Measurements from ENCODE around the gene HOXA6. TPM values are rescaled to one million over a fixed set of nuclear protein-coding genes. Genes with fewer than 3 reads are reported as not detected.

The HOXA6 gene
- total RNA-seq, 4 donors from 2014 or later = 5.7 to 15.4 (median 12.4) TPM

DNA sequence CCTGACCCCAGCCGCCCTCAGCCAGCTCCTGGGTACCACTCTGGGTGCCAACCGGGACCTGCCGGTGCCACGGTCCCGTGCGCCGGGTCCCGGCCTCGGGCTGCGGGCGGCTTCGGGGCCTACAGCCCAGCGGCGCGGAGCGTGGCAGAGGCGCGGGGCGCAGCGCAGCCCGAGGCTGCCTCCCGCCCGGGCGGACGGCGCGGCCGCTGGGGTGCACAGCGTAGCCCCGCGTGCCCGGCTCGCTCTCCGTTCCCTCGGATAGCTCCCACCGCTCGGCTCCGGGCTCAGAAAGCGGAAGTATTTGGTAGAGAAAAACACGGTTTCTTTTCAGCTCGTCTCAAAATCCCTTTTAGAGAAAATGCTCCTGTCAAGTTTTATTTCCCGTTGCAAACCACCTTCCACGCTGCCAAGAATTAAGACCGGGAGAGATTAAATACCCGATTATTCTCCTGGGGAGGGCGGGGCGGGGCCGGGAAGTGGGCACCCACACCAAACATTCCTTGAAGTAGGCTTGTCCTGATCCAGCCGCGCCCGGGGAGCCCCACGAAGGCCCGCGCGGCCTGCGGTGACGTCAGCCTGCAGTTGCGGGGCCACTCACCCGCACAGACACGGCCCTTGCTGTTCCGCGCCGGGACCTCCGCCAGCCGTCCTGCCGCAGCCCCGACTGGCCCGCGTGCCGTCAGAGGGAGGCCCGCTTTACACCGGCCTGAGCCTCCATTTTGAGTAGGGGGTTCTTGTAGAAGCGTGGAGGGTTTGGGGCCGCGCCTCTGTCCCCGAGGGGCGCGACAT, 45.2 kb upstream of the HOXA6 start:
- TF ChIP-seq POLR2A (IDR thresholded peaks at IDR 0.05) (no peak), CTCF (IDR thresholded peaks at IDR 0.05) (no peak)
- intact Hi-C loops (cut with DNase I; ENCODE audit: low total_unique reads) = loop anchor here (10.0 kb wide), 1 partner anchor 832 kb away; no protein-coding TSS in a partner anchor
- WGBS, 2 donors = 9 to 12% methylated on average over 44 to 63 of the region's 78 CpGs
- peak in 1 of 2 donors; percentile 83 for DNase-seq (ENCODE audit: low spot score in 2 of 2)
- H3K4me3 ChIP-seq (ENCODE audit: low read depth, poor library complexity, severe bottlenecking) = no peak overlapping the region

DNA sequence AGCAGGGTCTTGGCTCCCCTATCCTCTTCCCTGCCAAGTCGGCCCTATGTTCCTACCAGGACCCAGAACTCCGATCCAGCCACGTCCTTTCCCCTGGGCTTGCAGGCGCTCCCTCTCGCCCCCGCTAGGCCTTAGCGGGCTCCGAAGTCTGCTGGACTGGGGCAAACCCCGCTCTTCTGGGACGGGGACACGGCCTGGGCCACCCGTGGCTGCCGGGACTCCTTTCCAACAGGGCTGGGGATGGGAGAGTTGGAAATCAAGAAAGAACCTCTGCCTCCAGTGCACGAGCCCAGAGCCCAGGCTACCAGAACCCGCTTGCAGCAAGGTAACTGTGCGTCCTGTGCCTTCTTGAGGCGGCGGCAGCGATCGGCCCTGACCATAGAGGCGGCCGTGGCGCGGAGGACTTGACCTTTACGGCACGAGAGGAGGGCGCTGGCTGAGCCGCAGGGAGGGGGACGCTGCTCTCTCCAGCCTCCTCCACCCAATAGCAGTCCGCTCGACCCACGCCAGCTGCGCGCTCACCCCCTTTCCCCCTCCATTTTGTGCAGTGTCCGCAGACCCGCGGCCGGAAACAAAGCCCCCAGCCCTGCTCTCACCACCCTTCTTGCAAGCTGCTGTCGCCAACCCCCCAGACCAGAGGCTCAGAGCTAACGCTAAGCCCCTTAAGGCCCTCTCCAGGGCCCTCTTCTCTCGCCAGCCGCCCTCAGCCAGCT, 44.4 kb upstream of the HOXA6 start:
- TF ChIP-seq POLR2A (IDR thresholded peaks at IDR 0.05) (no peak), CTCF (IDR thresholded peaks at IDR 0.05) (no peak)
- no peak overlapping the region for H3K4me3 ChIP-seq (ENCODE audit: low read depth, poor library complexity, severe bottlenecking)
- intact Hi-C loops (cut with DNase I; ENCODE audit: low total_unique reads) = loop anchor here (10.0 kb wide), 1 partner anchor 833 kb away; no protein-coding TSS in a partner anchor
- DNase-seq (ENCODE audit: low spot score in 2 of 2) = peak in 1 of 2 donors; percentile 84
- WGBS, 2 donors = 52 to 53% methylated on average over 40 to 42 of the region's 42 CpGs

DNA sequence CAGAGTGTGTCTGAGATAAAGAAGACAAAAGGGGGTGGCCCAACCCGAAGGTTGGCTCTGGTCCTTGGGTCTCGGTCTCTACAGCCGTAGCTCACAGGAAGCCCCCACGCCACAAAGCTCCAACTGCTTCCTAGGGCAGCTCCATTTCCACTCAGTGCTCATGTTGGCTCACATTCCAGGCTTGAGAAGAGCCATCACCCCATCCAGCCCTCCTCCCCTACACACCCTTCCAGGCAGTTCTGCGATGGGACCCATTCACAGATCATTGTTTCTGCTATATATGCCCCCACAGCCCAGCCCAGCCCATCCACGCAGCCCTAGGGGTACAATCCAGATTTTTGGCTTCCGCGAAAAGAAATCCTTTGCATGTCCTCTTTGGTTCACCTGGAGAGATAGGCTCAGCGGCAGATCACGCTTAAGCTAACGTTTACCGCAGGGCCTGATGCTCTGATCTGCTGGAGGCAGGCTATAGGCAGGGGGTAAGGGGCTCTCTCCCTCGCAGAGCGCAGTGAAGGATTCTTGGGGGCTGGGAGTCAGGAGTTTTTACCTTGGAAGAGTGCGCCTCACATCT, 43.7 kb upstream of the HOXA6 start:
- TF ChIP-seq POLR2A (IDR thresholded peaks at IDR 0.05) (no peak), CTCF (IDR thresholded peaks at IDR 0.05) (no peak)
- DNase-seq (ENCODE audit: low spot score in 2 of 2) = peak in 1 of 2 donors; percentile 77
- no peak overlapping the region for H3K4me3 ChIP-seq (ENCODE audit: low read depth, poor library complexity, severe bottlenecking)
- intact Hi-C loops (cut with DNase I; ENCODE audit: low total_unique reads) = loop anchor here (10.0 kb wide), 1 partner anchor 834 kb away; no protein-coding TSS in a partner anchor
- WGBS, 2 donors = 82 to 85% methylated on average over 15 of the region's 15 CpGs

DNA sequence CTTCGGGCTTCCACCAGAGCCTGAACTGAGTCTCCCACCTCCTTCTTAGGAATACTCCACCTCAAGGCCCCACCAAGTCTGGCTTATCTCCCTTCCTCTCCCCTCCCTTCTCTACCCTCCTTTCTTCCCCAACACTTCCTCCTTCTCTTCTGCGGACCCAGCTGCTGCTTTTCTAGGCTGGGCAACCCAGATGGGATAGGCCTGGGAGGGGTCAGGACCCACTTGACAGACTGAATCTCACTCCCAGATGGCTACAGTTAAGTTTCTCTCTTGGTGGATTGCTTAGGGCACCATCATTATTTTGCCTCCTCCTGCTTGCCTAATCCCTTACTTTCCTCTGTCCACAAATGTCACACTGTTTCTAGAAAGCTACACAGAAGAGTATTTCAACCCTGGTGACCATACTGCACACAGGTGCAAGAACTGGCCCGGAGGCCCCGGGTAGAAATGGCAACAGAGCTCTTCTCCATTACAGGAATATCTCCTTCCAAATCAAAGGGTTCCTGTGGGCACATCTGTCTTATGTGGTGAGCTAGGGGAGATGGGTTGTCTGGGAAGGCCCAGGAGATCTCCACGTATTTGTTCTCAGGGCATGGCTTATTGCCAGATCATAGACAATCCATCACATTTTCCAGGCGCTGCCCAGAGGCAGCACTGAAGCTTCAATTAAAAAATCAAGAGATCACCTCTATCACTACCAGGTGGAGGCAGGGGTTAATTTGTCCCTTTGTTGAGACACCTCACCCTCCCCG, 42.6 kb upstream of the HOXA6 start:
- 70 to 71% methylated on average over 7 of the region's 7 CpGs for WGBS, 2 donors
- DNase-seq (ENCODE audit: low spot score in 2 of 2) = peak in 1 of 2 donors; percentile 43
- no peak overlapping the region for H3K4me3 ChIP-seq (ENCODE audit: low read depth, poor library complexity, severe bottlenecking)
- intact Hi-C loops (cut with DNase I; ENCODE audit: low total_unique reads) = loop anchor here (10.0 kb wide), 1 partner anchor 835 kb away; no protein-coding TSS in a partner anchor
- TF ChIP-seq POLR2A (IDR thresholded peaks at IDR 0.05) (no peak), CTCF (IDR thresholded peaks at IDR 0.05) (no peak)

DNA sequence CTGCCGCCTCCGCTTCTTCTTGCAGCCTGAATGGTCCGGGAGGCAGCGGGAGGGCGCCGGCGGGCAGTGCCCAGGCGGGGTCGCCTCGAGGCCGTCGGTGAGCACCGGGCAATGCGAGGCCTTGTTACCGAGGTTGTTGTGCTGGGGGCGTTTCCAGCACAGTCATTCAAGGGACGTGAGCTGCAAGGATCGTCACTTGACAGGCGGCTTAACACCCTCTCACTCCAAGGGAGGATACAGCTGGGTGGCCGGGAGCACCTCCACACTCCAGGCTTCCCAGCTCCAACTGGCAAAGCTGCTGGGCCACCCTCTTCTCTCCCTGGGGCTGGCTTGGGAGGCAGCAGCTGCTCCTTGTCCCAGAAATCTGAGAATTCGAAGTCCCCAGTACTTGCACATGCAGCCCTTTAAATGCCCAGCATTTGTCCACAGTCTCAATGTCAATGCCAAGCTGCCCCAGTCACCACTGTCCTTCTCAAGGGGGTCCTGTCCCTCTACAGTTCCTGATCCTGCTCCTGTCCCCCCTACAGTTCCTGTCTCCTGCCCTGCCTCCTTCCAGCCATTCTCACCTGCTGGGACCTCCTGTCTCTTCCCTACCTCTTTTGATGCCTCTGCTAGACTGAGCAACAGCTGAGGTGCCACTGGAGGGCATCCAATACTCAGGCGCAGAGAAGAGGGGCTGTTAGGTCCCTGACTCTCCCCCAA, 41.9 kb upstream of the HOXA6 start:
- H3K4me3 ChIP-seq (ENCODE audit: low read depth, poor library complexity, severe bottlenecking) = no peak overlapping the region
- 36 to 52% methylated on average over 18 to 22 of the region's 22 CpGs for WGBS, 2 donors
- intact Hi-C loops (cut with DNase I; ENCODE audit: low total_unique reads) = no loop called here
- no peak for TF ChIP-seq CTCF (IDR thresholded peaks at IDR 0.05)
- no peak for TF ChIP-seq POLR2A (IDR thresholded peaks at IDR 0.05)
- peak in 1 of 2 donors; percentile 80 for DNase-seq (ENCODE audit: low spot score in 2 of 2)

Measured in lower leg skin (tissue), 4 donors.